Astrocyte (in vitro differentiated cells and primary cell): Measurements from ENCODE around the gene SPSB1.

Experiments
- CTCF ChIP-seq: IDR thresholded peaks from 2 replicates; pipeline ENCODE4 v1.5.1; 2011; ENCODE audit warnings: low read depth, mild to moderate bottlenecking, inconsistent platforms, low read length, moderate library complexity; ENCODE audit not compliant: insufficient read depth
- EZH2 ChIP-seq: IDR thresholded peaks from 2 replicates; pipeline ENCODE4 v1.6.1; 2012; ENCODE audit warnings: mild to moderate bottlenecking, low read length, inconsistent platforms; ENCODE audit not compliant: insufficient read depth

GRCh38 chr1:9294910-9295636 is 2.4 kb downstream of the SPSB1 start:
- TF ChIP-seq EZH2, result no peak
- TF ChIP-seq CTCF, result peak; percentile 18
